HFF-Myc (cell line): Measurements from ENCODE around the gene PRKG1.

Source experiments
- DNase-seq: peaks from one replicate; pipeline ENCODE4 v3.0.0-alpha.2; 2011; ENCODE audit warnings: low read depth; ENCODE audit errors: extremely low read depth
- H3K4me3 ChIP-seq: replicated peaks from 2 replicates; pipeline ENCODE4 v1.5.1; 2011; ENCODE audit warnings: low read depth, mild to moderate bottlenecking, control low read depth, low read length
- TF ChIP-seq, protein P1 (sequence below): IDR thresholded peaks from 2 replicates; pipeline ENCODE4 v1.5.1; 2012; ENCODE audit warnings: mild to moderate bottlenecking, low read depth, low read length, control low read depth; ENCODE audit errors: missing control alignments

The PRKG1 gene

DNA sequence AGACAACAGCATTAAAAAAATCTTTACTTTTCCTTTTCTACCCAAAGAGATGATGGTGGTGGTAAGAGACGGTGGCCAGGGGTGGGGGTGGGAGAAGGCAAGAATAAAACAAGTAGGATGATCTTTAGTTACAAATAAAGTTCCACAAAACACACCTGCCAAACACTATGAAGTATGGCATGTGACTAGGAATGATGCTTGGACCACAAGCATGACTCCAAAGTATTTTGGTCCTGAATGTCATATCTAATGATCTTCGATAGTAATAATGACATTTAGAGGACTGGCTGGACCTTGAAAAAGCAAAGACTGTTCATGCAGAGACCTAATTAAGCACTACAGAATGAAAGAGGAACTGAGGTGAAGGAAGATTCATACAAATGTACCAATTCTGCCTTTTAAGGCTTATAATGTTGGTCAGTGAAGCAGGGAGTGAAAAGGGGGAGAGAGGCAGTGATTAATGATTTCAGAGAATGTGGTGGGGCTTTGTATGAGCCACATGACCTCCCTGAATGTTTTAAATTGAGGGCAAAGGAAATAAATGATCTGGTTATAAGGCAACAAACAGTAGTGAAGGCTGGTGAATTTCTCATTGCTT lies 1210.2 kb downstream of the PRKG1 start:
- TF ChIP-seq, protein P1, sequence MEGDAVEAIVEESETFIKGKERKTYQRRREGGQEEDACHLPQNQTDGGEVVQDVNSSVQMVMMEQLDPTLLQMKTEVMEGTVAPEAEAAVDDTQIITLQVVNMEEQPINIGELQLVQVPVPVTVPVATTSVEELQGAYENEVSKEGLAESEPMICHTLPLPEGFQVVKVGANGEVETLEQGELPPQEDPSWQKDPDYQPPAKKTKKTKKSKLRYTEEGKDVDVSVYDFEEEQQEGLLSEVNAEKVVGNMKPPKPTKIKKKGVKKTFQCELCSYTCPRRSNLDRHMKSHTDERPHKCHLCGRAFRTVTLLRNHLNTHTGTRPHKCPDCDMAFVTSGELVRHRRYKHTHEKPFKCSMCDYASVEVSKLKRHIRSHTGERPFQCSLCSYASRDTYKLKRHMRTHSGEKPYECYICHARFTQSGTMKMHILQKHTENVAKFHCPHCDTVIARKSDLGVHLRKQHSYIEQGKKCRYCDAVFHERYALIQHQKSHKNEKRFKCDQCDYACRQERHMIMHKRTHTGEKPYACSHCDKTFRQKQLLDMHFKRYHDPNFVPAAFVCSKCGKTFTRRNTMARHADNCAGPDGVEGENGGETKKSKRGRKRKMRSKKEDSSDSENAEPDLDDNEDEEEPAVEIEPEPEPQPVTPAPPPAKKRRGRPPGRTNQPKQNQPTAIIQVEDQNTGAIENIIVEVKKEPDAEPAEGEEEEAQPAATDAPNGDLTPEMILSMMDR = no peak
- no peak overlapping the region for H3K4me3 ChIP-seq
- DNase-seq = no peak

DNA sequence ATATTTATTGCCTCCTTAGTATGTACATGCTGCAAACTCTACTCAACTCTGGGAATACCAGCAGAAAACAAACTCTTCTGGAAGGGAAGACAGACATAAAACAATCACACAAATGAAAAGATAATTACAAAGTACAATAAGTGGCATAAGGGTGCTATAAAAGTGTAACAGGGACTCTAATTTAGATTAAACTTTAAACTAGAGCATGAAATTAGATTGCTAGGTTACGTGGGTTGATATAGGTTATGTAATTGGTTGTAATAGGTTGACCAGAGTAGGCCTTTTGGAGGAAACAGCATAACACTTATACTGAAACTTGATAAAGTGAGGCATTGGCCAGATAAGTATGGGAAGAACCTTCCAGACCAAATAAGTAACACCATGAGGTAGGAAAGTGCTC lies 1213.6 kb downstream of the PRKG1 start:
- DNase-seq = no peak
- H3K4me3 ChIP-seq = no peak overlapping the region
- TF ChIP-seq, protein P1 = no peak

DNA sequence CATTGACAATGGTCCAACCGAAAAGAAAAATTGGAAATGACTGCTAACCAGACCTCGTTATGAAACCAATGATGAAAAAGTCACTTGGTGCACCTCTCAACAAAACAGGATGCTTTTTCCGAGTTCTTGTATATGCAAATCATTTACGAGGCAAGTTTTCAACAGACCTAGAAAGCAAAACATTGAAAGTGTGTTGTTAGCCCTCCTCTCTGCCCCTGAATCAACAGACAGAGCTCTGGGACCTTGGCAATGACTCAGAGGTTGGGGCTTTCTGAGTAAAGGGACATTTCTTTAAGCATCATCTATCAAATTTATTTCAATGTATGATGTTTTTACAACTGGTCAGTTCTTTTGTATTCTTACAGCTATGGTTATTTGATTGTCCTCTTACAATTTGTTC lies 1223.5 kb downstream of the PRKG1 start:
- no peak for DNase-seq
- H3K4me3 ChIP-seq = no peak overlapping the region
- TF ChIP-seq, protein P1 = no peak

DNA sequence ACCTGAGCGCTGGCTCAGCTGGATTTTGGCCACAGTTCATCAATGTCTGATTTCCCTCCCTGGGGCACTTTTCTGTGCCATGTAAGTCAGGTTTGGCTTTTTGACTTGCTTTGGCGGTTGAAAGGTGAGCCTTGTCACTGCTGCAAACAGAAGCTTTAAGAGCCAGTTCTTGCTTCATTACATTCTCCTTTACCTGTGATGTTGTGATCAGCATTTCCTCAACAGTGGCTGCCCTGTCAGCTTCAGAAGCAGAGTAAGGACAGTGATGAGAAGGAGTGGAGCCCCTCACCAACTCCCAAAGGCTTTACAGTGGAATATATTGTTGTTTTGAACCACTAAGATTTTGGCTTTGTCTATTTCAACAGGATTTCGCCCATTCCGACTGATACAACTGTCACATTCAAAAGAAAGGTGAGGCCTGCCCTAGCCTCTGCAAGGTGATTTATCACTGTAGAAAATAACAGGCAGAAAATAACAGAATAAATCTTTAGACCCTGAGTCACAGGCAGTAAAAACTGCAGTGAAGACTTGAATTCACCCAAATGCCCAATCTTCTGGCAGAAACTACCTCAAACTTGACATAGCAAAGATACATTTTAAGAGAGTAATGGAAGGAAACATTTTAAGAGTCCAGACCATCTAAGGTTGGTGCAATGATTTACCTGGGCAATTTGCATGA lies 1226.5 kb downstream of the PRKG1 start:
- DNase-seq = no peak
- no peak overlapping the region for H3K4me3 ChIP-seq
- TF ChIP-seq, protein P1 = no peak

DNA sequence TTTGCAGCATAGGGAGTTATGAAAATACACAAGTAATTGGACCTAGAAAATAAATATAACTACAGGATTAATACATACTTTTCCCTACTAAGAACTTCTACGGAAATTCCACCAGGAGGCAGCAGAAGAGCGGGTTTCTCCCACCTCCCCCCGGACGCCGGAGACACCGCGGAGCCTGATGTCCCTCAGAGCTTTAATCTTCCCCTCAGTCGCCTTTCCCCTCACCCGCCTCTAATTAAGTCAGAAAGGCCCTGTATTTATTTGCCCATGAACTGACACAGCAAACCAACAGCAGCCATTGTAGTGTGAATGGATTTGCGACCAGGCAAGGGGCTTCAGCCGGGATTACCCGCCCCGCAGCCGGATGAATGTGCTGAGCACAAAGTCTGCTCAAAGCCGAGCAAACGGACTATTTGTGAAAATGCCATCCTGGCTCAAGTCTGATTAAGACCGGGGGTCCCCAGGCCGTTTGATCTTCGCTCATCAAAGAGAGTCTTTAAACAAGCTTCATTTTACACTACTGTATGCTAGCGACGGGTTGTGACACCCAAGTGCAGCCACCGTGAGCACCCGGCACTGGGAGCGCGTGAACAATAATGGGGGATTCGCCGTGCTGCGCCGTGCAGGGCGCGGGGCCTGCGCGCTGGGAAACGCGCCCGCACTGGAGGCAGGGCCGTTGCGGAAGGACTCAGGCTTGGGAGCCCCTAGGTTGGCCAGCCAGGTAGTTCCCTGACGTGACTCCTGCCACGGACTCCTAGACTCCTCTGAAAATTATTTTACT lies 1234.2 kb downstream of the PRKG1 start:
- peak overlapping the region; percentile 40 for H3K4me3 ChIP-seq

DNA sequence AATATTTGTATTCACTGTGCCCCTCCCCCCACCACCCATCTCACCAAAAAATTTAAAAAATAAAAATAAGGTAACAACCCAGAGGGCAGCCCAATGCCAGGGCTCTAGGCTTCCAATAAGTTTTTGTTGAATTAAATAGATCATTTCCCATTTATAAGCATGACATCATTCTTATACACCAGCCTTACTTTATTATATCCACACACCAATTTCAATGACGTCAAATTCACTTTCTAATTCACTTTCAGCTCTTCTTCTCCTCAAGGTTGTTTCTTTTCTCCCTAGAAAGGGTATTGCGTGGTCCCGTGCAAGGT lies 1238.6 kb downstream of the PRKG1 start:
- TF ChIP-seq, protein P1 = no peak
- DNase-seq = no peak
- H3K4me3 ChIP-seq = peak overlapping the region; percentile 77

More for the DNA sequence above, 1234.2 kb downstream of the PRKG1 start:
- TF ChIP-seq, protein P1 = peak; percentile 51
- DNase-seq = no peak
